Endodermal cell (in vitro differentiated cells): ENCODE results near the gene IL22RA1. TPM values are rescaled to one million over a fixed set of nuclear protein-coding genes. Genes with fewer than 3 reads are reported as not detected.

ENCODE experiments used
- DNase-seq: peaks from one replicate; pipeline ENCODE4 v3.0.0-alpha.2; 2017
- H3K27ac ChIP-seq: 2 replicates; pipeline ENCODE4 v1.5.1; 2013; ENCODE audit warnings: mild to moderate bottlenecking, low read depth, low read length, moderate library complexity
- H3K27me3 ChIP-seq: 2 replicates; pipeline ENCODE4 v1.6.1; 2013; ENCODE audit warnings: mild to moderate bottlenecking, low read length, moderate library complexity; ENCODE audit not compliant: insufficient read depth, control insufficient read depth, poor library complexity, severe bottlenecking
- H3K36me3 ChIP-seq: 2 replicates; pipeline ENCODE4 v1.7.0; 2013; ENCODE audit warnings: mild to moderate bottlenecking, low read length, moderate library complexity; ENCODE audit not compliant: control insufficient read depth, insufficient read depth
- H3K4me1 ChIP-seq: one replicate; pipeline ENCODE4 v1.7.0; 2013; ENCODE audit warnings: low read length; ENCODE audit not compliant: control insufficient read depth, insufficient read depth
- H3K4me3 ChIP-seq: 2 replicates; pipeline ENCODE4 v1.5.1; 2013; ENCODE audit warnings: mild to moderate bottlenecking, low read length, moderate library complexity
- H3K9ac ChIP-seq: 2 replicates; pipeline ENCODE4 v1.6.1; 2013; ENCODE audit warnings: mild to moderate bottlenecking, low read length, moderate library complexity; ENCODE audit not compliant: poor library complexity, severe bottlenecking; ENCODE audit errors: extremely low read depth
- H3K9me3 ChIP-seq: 2 replicates; pipeline ENCODE4 v1.6.1; 2013; ENCODE audit warnings: mild to moderate bottlenecking, low read length, moderate library complexity; ENCODE audit not compliant: control insufficient read depth
- H3K27ac Mint-ChIP-seq: 2 replicates; pipeline ENCODE4 v1.8.0; 2020; ENCODE audit warnings: mixed read lengths
- H3K27me3 Mint-ChIP-seq: 2 replicates; pipeline ENCODE4 v1.8.0; 2021; ENCODE audit warnings: mild to moderate bottlenecking, mixed read lengths; ENCODE audit not compliant: insufficient read depth
- H3K36me3 Mint-ChIP-seq: 2 replicates; pipeline ENCODE4 v1.8.0; 2020; ENCODE audit warnings: low read depth, mixed read lengths
- H3K4me1 Mint-ChIP-seq: 2 replicates; pipeline ENCODE4 v1.8.0; 2020; ENCODE audit warnings: mixed read lengths
- H3K4me3 Mint-ChIP-seq: 2 replicates; pipeline ENCODE4 v1.8.0; 2020; ENCODE audit warnings: mild to moderate bottlenecking, moderate library complexity, mixed read lengths
- H3K9me3 Mint-ChIP-seq: 2 replicates; pipeline ENCODE4 v1.8.0; 2020; ENCODE audit warnings: mild to moderate bottlenecking, mixed read lengths
- CTCF ChIP-seq: fragments of 200-600 bp; sonication (generic); conservative IDR thresholded peaks from 2 replicates; pipeline ENCODE4 v1.5.0; 2021; ENCODE audit warnings: antibody characterized with exemption, mild to moderate bottlenecking
- WGBS, 2 experiments: methylation state at CpG; one replicate each; pipeline versions ENCODE4 v1.1.5 to v1.1.7; 2013; ENCODE audit warnings: missing lambda C conversion rate in 2 of 2, mixed read lengths in 1 of 2; ENCODE audit not compliant: insufficient coverage in 1 of 2, insufficient read length in 1 of 2; 5-methylcytosine and 5-hydroxymethylcytosine counted together
- total RNA-seq, 2 donors: library from RNA; stranded (reverse); fragmentation: NEBNext Ultra II Directional in 1 of 2; extraction: Animal tissue kit (Norgen Biotek cat#: 25700) in 1 of 2; gene quantifications; 2 replicates in 1 of 2; 3 replicates in 1 of 2; pipeline ENCODE4 v1.2.1, GENCODE V29; 2021

The IL22RA1 gene
- total RNA-seq, 2 donors from 2014 or later: not detected

- DNase-seq: no peak
- Mint-ChIP-seq H3K4me1 (peaks cover 6% of the 10 kb centered on the region), H3K9me3 (no peaks in the 10 kb centered on the region), H3K27ac (no peak overlapping the region), H3K36me3 (no peaks in the 10 kb centered on the region), H3K27me3 (no peaks in the 10 kb centered on the region), H3K4me3 (no peak overlapping the region)
- Histone ChIP-seq H3K4me1 (no peaks in the 10 kb centered on the region), H3K27me3 (no peaks in the 10 kb centered on the region), H3K36me3 (no peaks in the 10 kb centered on the region), H3K9me3 (peaks cover 6% of the 10 kb centered on the region), H3K9ac (no peak overlapping the region), H3K27ac (no peak overlapping the region), H3K4me3 (no peak overlapping the region)
- TF ChIP-seq CTCF: no peak
- no CpG with 5 or more reads among the region's 1 CpG for WGBS, 2 experiments
Observed at GRCh38 chr1:24133819-24134218, 9.1 kb downstream of the IL22RA1 start.

- no peaks in the 10 kb centered on the region for H3K36me3 Mint-ChIP-seq
- Histone ChIP-seq H3K9me3 (peaks cover 6% of the 10 kb centered on the region), H3K4me1 (no peaks in the 10 kb centered on the region), H3K9ac (no peak overlapping the region), H3K4me3 (no peak overlapping the region), H3K27me3 (no peaks in the 10 kb centered on the region), H3K27ac (no peak overlapping the region), H3K36me3 (no peaks in the 10 kb centered on the region)
- no peak overlapping the region for H3K4me3 Mint-ChIP-seq
- WGBS, 2 experiments: 91 to 100% methylated on average over 3 of the region's 3 CpGs
- peaks cover 7% of the 10 kb centered on the region for H3K4me1 Mint-ChIP-seq
- DNase-seq: no peak
- no peaks in the 10 kb centered on the region for H3K27me3 Mint-ChIP-seq
- no peaks in the 10 kb centered on the region for H3K9me3 Mint-ChIP-seq
- no peak overlapping the region for H3K27ac Mint-ChIP-seq
- no peak for TF ChIP-seq CTCF
Observed at GRCh38 chr1:24130385-24130784, 12.6 kb downstream of the IL22RA1 start.

- Histone ChIP-seq H3K4me1 (no peaks in the 10 kb centered on the region), H3K36me3 (no peaks in the 10 kb centered on the region), H3K9me3 (peaks cover 6% of the 10 kb centered on the region), H3K9ac (no peak overlapping the region), H3K27ac (no peak overlapping the region), H3K4me3 (no peak overlapping the region), H3K27me3 (no peaks in the 10 kb centered on the region)
- Mint-ChIP-seq H3K9me3 (no peaks in the 10 kb centered on the region), H3K36me3 (no peaks in the 10 kb centered on the region), H3K4me1 (peaks cover 7% of the 10 kb centered on the region), H3K27ac (no peak overlapping the region), H3K27me3 (no peaks in the 10 kb centered on the region), H3K4me3 (no peak overlapping the region)
- DNase-seq: no peak
- WGBS, 2 experiments: 78 to 87% methylated on average over 5 to 7 of the region's 7 CpGs
- TF ChIP-seq CTCF: no peak
Observed at GRCh38 chr1:24127801-24128363, 15.1 kb downstream of the IL22RA1 start.
